HG03342 (cell line): ENCODE results near the gene MFF.

Experiments used
- ATAC-seq: cut with Tn5 transposase; IDR thresholded peaks from one replicate; pipeline ENCODE4 v1.9.1; 2021; ENCODE audit warnings: mild to moderate bottlenecking, moderate library complexity; ENCODE audit not compliant: unreplicated experiment

The MFF gene

GRCh38 chr2:227404585-227405271 is 79.7 kb downstream of the MFF start:
- ATAC-seq, result no peak

GRCh38 chr2:227406177-227407031 is 81.4 kb downstream of the MFF start:
- ATAC-seq, result no peak
